ENCODE measurements around the gene LYRM2. TPM values are rescaled to one million over a fixed set of nuclear protein-coding genes. Genes with fewer than 3 reads are reported as not detected.

LYRM2 gene
- total RNA-seq, 4 donors from 2014 or later, result 18.9 to 24.5 (median 19.9) TPM

- no peak for DNase-seq (ENCODE audit: extremely low spot score)
- H3K27ac ChIP-seq (replicated peaks in 1 of 4), result no peak overlapping the region
- H3K27me3 ChIP-seq, result no peaks in the 10 kb centered on the region
- intact Hi-C loops (cut with DNase I), result no loop called here
- whole genome bisulfite sequencing, result 96% methylated on average over 5 of the region's 5 CpGs
- TF ChIP-seq CTCF (IDR thresholded peaks at IDR 0.05), result no peak
- no peak for TF ChIP-seq POLR2AphosphoS5 (IDR thresholded peaks at IDR 0.05)
- no peak for TF ChIP-seq EP300 (IDR thresholded peaks at IDR 0.05)
- TF ChIP-seq POLR2A (IDR thresholded peaks at IDR 0.05; ENCODE audit: low read depth), result no peak
- H3K36me3 ChIP-seq, result no peaks in the 10 kb centered on the region
- peaks cover 0 to 6% (median 0%) of the 10 kb centered on the region in 4 donors for H3K4me1 ChIP-seq
- no peak overlapping the region for H3K4me3 ChIP-seq
- H3K9me3 ChIP-seq, result no peaks in the 10 kb centered on the region
Measured at GRCh38 chr6:89554106-89554505, 84.4 kb downstream of the LYRM2 start.

DNA sequence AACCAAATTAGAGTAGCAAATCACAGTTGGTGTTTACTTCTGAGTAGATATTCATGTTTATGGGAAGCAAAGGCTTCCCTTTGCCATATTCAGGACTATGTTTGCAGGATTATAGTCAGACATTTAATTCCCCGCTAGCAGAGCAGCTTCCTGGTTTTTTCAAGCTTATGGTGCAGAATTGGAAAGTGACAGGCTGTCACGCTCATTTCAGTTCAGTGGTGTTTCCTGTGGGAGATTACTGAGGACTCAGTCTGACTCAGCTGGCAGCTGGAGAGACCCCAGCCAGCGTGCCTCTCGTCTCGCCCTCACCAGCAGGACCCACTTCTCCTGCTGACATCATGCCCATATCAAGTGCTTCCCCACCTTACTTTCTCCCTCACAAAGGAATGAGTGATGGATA is 85.1 kb downstream of the LYRM2 start:
- intact Hi-C loops (cut with DNase I), result no loop called here
- Histone ChIP-seq H3K4me1 (peaks cover 0 to 6% (median 0%) of the 10 kb centered on the region in 4 donors), H3K4me3 (no peak overlapping the region), H3K36me3 (no peaks in the 10 kb centered on the region), H3K9me3 (no peaks in the 10 kb centered on the region), H3K27me3 (no peaks in the 10 kb centered on the region), H3K27ac (replicated peaks in 1 of 4) (no peak overlapping the region)
- TF ChIP-seq CTCF (IDR thresholded peaks at IDR 0.05) (no peak), POLR2A (IDR thresholded peaks at IDR 0.05; ENCODE audit: low read depth) (no peak), EP300 (IDR thresholded peaks at IDR 0.05) (no peak), POLR2AphosphoS5 (IDR thresholded peaks at IDR 0.05) (no peak)
- WGBS, result 73% methylated on average over 5 of the region's 5 CpGs
- DNase-seq (ENCODE audit: extremely low spot score), result no peak

DNA sequence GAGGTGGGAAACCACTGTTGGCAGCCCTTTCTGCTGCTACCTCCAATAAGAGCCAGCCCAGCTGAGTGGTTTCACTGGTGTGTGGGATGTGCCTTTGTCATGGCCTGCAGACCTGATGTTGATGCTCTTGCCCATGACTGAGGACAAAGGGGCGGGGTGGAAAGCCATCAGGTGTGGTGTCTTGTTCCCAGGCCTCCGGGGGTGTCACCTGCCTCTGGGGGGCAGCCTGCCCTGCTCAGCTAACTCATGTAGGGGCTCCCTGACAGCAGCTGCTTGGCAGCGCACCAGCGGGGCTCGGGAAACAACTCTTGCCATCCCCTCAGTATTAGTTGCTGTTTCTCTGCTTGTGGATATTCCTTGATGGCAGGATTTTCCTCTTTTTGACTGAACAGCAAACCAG is 91.3 kb downstream of the LYRM2 start:
- no peaks in the 10 kb centered on the region for H3K9me3 ChIP-seq
- H3K27me3 ChIP-seq, result no peaks in the 10 kb centered on the region
- H3K4me3 ChIP-seq, result no peak overlapping the region
- intact Hi-C loops (cut with DNase I), result no loop called here
- H3K27ac ChIP-seq (replicated peaks in 1 of 4), result no peak overlapping the region
- H3K36me3 ChIP-seq, result no peaks in the 10 kb centered on the region
- H3K4me1 ChIP-seq, result peaks cover 0 to 6% (median 0%) of the 10 kb centered on the region in 4 donors
- DNase-seq (ENCODE audit: extremely low spot score), result no peak
- TF ChIP-seq EP300 (IDR thresholded peaks at IDR 0.05) (no peak), POLR2A (IDR thresholded peaks at IDR 0.05; ENCODE audit: low read depth) (no peak), POLR2AphosphoS5 (IDR thresholded peaks at IDR 0.05) (no peak)
- WGBS, result 95% methylated on average over 4 of the region's 5 CpGs

GRCh38 chr6:89542866-89543265 is 95.7 kb downstream of the LYRM2 start:
- H3K4me3 ChIP-seq, result no peak overlapping the region
- DNase-seq (ENCODE audit: extremely low spot score), result no peak
- no peaks in the 10 kb centered on the region for H3K9me3 ChIP-seq
- intact Hi-C loops (cut with DNase I), result no loop called here
- whole genome bisulfite sequencing, result 89% methylated on average over 3 of the region's 3 CpGs
- H3K4me1 ChIP-seq, result no peaks in the 10 kb centered on the region
- no peaks in the 10 kb centered on the region for H3K36me3 ChIP-seq
- H3K27me3 ChIP-seq, result no peaks in the 10 kb centered on the region
- H3K27ac ChIP-seq (replicated peaks in 1 of 4), result no peak overlapping the region
- TF ChIP-seq POLR2A (IDR thresholded peaks at IDR 0.05; ENCODE audit: low read depth), result no peak
- TF ChIP-seq EP300 (IDR thresholded peaks at IDR 0.05), result no peak
- no peak for TF ChIP-seq CTCF (IDR thresholded peaks at IDR 0.05)
- TF ChIP-seq POLR2AphosphoS5 (IDR thresholded peaks at IDR 0.05), result no peak

GRCh38 chr6:89542081-89542857 is 96.3 kb downstream of the LYRM2 start:
- intact Hi-C loops (cut with DNase I), result no loop called here
- Histone ChIP-seq H3K9me3 (no peaks in the 10 kb centered on the region), H3K27me3 (no peaks in the 10 kb centered on the region), H3K27ac (replicated peaks in 1 of 4) (no peak overlapping the region), H3K36me3 (no peaks in the 10 kb centered on the region), H3K4me1 (no peaks in the 10 kb centered on the region), H3K4me3 (no peak overlapping the region)
- 95% methylated on average over 12 of the region's 12 CpGs for WGBS
- TF ChIP-seq POLR2A (IDR thresholded peaks at IDR 0.05; ENCODE audit: low read depth) (no peak), CTCF (IDR thresholded peaks at IDR 0.05) (no peak), POLR2AphosphoS5 (IDR thresholded peaks at IDR 0.05) (no peak), EP300 (IDR thresholded peaks at IDR 0.05) (no peak)
- DNase-seq (ENCODE audit: extremely low spot score), result no peak
